ENCODE results near the gene P2RY8. TPM values are rescaled to one million over a fixed set of nuclear protein-coding genes. Genes with fewer than 3 reads are reported as not detected.
"Not testable (repeated sequence)": the region's sequence is repeated elsewhere in the genome, so short reads cannot be mapped to it uniquely, and the experiment has no call there.

Gene P2RY8
- total RNA-seq, 2 experiments from 2014 or later, result 27.5 to 28.3 TPM

GRCh38 chrX:1492421-1493012, 44.5 kb downstream of the P2RY8 start:
- Mint-ChIP-seq H3K4me1 (ENCODE audit: low read depth) (peaks cover 23% of the 10 kb centered on the region), H3K27me3 (no peaks in the 10 kb centered on the region), H3K9me3 (peaks cover 10% of the 10 kb centered on the region), H3K4me3 (no peak overlapping the region), H3K27ac (no peak overlapping the region), H3K36me3 (ENCODE audit: low read depth) (peaks cover 31% of the 10 kb centered on the region)
- DNase-seq, result no peak
- POLR2A ChIA-PET, result no interaction called here
- CTCF ChIA-PET, result no interaction called here
- intact Hi-C loops (cut with micrococcal nuclease), result no loop called here
- ATAC-seq, result no peak
- no peak for TF ChIP-seq CTCF (IDR thresholded peaks at IDR 0.05)

GRCh38 chrX:1491851-1492349, 45.1 kb downstream of the P2RY8 start:
- POLR2A ChIA-PET, result no interaction called here
- ATAC-seq, result peak; percentile 94
- H3K36me3 Mint-ChIP-seq (ENCODE audit: low read depth), result peaks cover 35% of the 10 kb centered on the region
- H3K4me3 Mint-ChIP-seq, result peak overlapping the region; percentile 7
- H3K27me3 Mint-ChIP-seq, result no peaks in the 10 kb centered on the region
- peaks cover 23% of the 10 kb centered on the region for H3K4me1 Mint-ChIP-seq (ENCODE audit: low read depth)
- peaks cover 10% of the 10 kb centered on the region for H3K9me3 Mint-ChIP-seq
- no peak for TF ChIP-seq CTCF (IDR thresholded peaks at IDR 0.05)
- H3K27ac Mint-ChIP-seq, result peak overlapping the region; percentile 48
- intact Hi-C loops (cut with micrococcal nuclease), result no loop called here
- peak; percentile 89 for DNase-seq
- CTCF ChIA-PET, result no interaction called here

GRCh38 chrX:1491248-1491647, 45.7 kb downstream of the P2RY8 start:
- intact Hi-C loops (cut with micrococcal nuclease); DNase-seq; CTCF ChIA-PET; H3K4me3 Mint-ChIP-seq; POLR2A ChIA-PET; H3K27me3 Mint-ChIP-seq; ATAC-seq; H3K27ac Mint-ChIP-seq: not testable (repeated sequence)
- Mint-ChIP-seq H3K4me1 (ENCODE audit: low read depth) (peaks cover 22% of the 10 kb centered on the region), H3K36me3 (ENCODE audit: low read depth) (peaks cover 37% of the 10 kb centered on the region), H3K9me3 (peaks cover 10% of the 10 kb centered on the region)

- Mint-ChIP-seq H3K4me1 (ENCODE audit: low read depth) (peaks cover 20% of the 10 kb centered on the region), H3K36me3 (ENCODE audit: low read depth) (peaks cover 41% of the 10 kb centered on the region), H3K9me3 (peaks cover 13% of the 10 kb centered on the region)
- ATAC-seq; DNase-seq; H3K27me3 Mint-ChIP-seq; POLR2A ChIA-PET; H3K4me3 Mint-ChIP-seq; CTCF ChIA-PET; H3K27ac Mint-ChIP-seq; intact Hi-C loops (cut with micrococcal nuclease): not testable (repeated sequence)
Observed at GRCh38 chrX:1490723-1491122, 46.3 kb downstream of the P2RY8 start.

- CTCF ChIA-PET; H3K27ac Mint-ChIP-seq; POLR2A ChIA-PET; H3K27me3 Mint-ChIP-seq; intact Hi-C loops (cut with micrococcal nuclease); ATAC-seq; DNase-seq: not testable (repeated sequence)
- peaks cover 22% of the 10 kb centered on the region for H3K4me1 Mint-ChIP-seq (ENCODE audit: low read depth)
- H3K4me3 Mint-ChIP-seq, result peak overlapping the region; percentile 17
- H3K36me3 Mint-ChIP-seq (ENCODE audit: low read depth), result peaks cover 43% of the 10 kb centered on the region
- H3K9me3 Mint-ChIP-seq, result peaks cover 13% of the 10 kb centered on the region
Observed at GRCh38 chrX:1489354-1489753, 47.6 kb downstream of the P2RY8 start.

- Mint-ChIP-seq H3K4me1 (ENCODE audit: low read depth) (peaks cover 28% of the 10 kb centered on the region), H3K4me3 (no peak overlapping the region), H3K36me3 (ENCODE audit: low read depth) (peaks cover 47% of the 10 kb centered on the region), H3K9me3 (peaks cover 13% of the 10 kb centered on the region), H3K27ac (peak overlapping the region; percentile 10), H3K27me3 (no peaks in the 10 kb centered on the region)
- CTCF ChIA-PET, result no interaction called here
- POLR2A ChIA-PET, result no interaction called here
- DNase-seq, result no peak
- TF ChIP-seq CTCF (IDR thresholded peaks at IDR 0.05), result no peak
- no peak for ATAC-seq
- intact Hi-C loops (cut with micrococcal nuclease), result no loop called here
Observed at GRCh38 chrX:1488745-1489144, 48.2 kb downstream of the P2RY8 start.

Measured in activated CD8-positive, alpha-beta T cell treated with anti-CD3 and anti-CD28 coated beads for 36 hours (primary cell).